ENCODE data around the gene EFR3B. TPM values are rescaled to one million over a fixed set of nuclear protein-coding genes. Genes with fewer than 3 reads are reported as not detected.

The EFR3B gene
- total RNA-seq, 2 experiments from 2014 or later: 0.16 to 0.23 TPM

DNA sequence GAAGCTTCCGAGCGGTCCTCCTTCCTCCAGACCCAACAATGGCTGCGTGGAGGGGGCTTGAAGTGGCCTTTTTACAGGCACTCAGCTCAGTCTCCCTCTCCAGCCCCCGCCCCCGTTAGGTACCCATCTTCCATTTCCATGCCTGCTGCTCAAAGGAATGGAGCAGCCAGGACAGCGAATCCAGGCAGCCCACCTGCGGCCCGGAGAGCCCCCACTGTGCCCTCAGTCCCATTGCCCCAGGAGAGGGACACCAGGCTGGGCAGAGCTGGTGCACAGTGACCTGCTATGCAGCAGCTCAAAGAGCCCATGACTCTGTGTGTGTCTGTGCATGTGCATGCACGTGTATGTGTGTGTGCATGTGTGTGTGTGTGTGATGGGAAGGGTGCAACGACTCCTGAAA, 137.1 kb downstream of the EFR3B start:
- peaks cover 4% of the 10 kb centered on the region for H3K27me3 Mint-ChIP-seq
- no peaks in the 10 kb centered on the region for H3K4me1 Mint-ChIP-seq (ENCODE audit: low read depth)
- no peaks in the 10 kb centered on the region for H3K9me3 Mint-ChIP-seq
- H3K4me3 Mint-ChIP-seq: no peak overlapping the region
- ChIA-PET CTCF (interaction anchor here (1.1 kb wide), 1 partner anchor 17 kb away, joined by 3 read pairs; no protein-coding TSS in a partner anchor), POLR2A (no interaction called here)
- intact Hi-C loops (cut with micrococcal nuclease): no loop called here
- H3K27ac Mint-ChIP-seq: no peak overlapping the region
- ATAC-seq: no peak
- H3K36me3 Mint-ChIP-seq (ENCODE audit: low read depth): no peaks in the 10 kb centered on the region
- DNase-seq: no peak
- TF ChIP-seq CTCF (IDR thresholded peaks at IDR 0.05): no peak

DNA sequence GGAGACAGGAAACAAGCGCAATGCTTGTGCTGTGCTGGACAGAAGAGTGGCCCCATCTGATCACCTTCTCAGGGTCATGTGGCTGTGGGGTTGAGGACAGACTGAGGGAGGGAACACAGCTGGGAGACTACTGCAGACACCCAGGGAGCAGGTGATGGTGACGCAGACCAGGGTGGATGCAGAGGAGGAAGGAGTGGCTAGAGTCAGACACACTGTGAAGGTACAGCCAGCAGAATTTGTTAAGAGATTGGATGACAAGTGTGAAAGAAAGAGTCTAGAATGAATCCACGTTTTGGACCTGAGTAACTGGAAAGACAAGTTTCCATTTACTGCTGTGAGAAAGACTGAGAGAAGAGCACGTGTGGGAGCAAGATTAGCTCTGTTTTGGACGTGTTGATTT, 142.4 kb downstream of the EFR3B start:
- CTCF ChIA-PET: interaction anchor here (3.2 kb wide), 1 partner anchor 12 kb away, joined by 12 read pairs; no protein-coding TSS in a partner anchor
- Mint-ChIP-seq H3K27ac (no peak overlapping the region), H3K9me3 (no peaks in the 10 kb centered on the region)

GRCh38 chr2:25187729-25188350, 146.0 kb downstream of the EFR3B start:
- Mint-ChIP-seq H3K36me3 (ENCODE audit: low read depth) (no peaks in the 10 kb centered on the region), H3K4me3 (no peak overlapping the region), H3K4me1 (ENCODE audit: low read depth) (no peaks in the 10 kb centered on the region), H3K9me3 (no peaks in the 10 kb centered on the region), H3K27me3 (peaks cover 1% of the 10 kb centered on the region), H3K27ac (no peak overlapping the region)
- intact Hi-C loops (cut with micrococcal nuclease): no loop called here
- no peak for TF ChIP-seq CTCF (IDR thresholded peaks at IDR 0.05)
- no peak for DNase-seq
- no peak for ATAC-seq
- CTCF ChIA-PET: interaction anchor here (1.0 to 1.2 kb wide), 2 partner anchors 22 to 777 kb away, joined by 3 read pairs; no protein-coding TSS in a partner anchor
- POLR2A ChIA-PET: no interaction called here

More for the DNA sequence above, 142.4 kb downstream of the EFR3B start:
- no peak for TF ChIP-seq CTCF (IDR thresholded peaks at IDR 0.05)
- intact Hi-C loops (cut with micrococcal nuclease): no loop called here
- no peak for DNase-seq
- Mint-ChIP-seq H3K4me1 (ENCODE audit: low read depth) (no peaks in the 10 kb centered on the region), H3K36me3 (ENCODE audit: low read depth) (no peaks in the 10 kb centered on the region), H3K4me3 (no peak overlapping the region), H3K27me3 (peaks cover 1% of the 10 kb centered on the region)
- no peak for ATAC-seq
- POLR2A ChIA-PET: no interaction called here

GRCh38 chr2:25188405-25188804, 146.5 kb downstream of the EFR3B start:
- peaks cover 1% of the 10 kb centered on the region for H3K27me3 Mint-ChIP-seq
- TF ChIP-seq CTCF (IDR thresholded peaks at IDR 0.05): no peak
- no peaks in the 10 kb centered on the region for H3K4me1 Mint-ChIP-seq (ENCODE audit: low read depth)
- H3K27ac Mint-ChIP-seq: no peak overlapping the region
- ChIA-PET CTCF (interaction anchor here (1.2 kb wide), 1 partner anchor 23 kb away, joined by 3 read pairs; no protein-coding TSS in a partner anchor), POLR2A (no interaction called here)
- H3K4me3 Mint-ChIP-seq: no peak overlapping the region
- H3K9me3 Mint-ChIP-seq: no peaks in the 10 kb centered on the region
- no peak for ATAC-seq
- DNase-seq: no peak
- no peaks in the 10 kb centered on the region for H3K36me3 Mint-ChIP-seq (ENCODE audit: low read depth)
- intact Hi-C loops (cut with micrococcal nuclease): no loop called here

DNA sequence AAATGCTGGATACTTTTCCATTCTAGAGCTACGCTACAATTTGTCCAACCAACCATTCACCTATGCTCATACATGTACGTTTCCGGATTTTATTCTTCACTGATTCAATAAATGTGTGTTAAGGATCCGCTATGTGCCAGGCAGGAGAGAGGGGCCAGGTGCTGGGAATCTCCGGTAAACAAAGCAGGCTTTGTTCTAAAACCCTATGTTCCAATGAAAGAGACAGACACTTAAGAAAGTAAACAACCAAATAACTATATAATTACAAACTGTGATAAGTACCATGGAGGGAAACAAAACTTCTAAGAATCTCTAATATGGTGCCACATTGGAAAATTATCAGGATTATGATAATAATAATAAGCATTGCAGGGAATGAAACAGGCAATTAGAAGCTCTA, 148.7 kb downstream of the EFR3B start:
- ChIA-PET CTCF (interaction anchor here (0.8 to 1.7 kb wide), 4 partner anchors 26 to 215 kb away, joined by 3 to 5 read pairs (median 3); no protein-coding TSS in a partner anchor), POLR2A (no interaction called here)
- ATAC-seq (no peak), DNase-seq (no peak)
- Mint-ChIP-seq H3K9me3 (no peaks in the 10 kb centered on the region), H3K4me3 (no peak overlapping the region), H3K27ac (no peak overlapping the region), H3K4me1 (ENCODE audit: low read depth) (no peaks in the 10 kb centered on the region), H3K36me3 (ENCODE audit: low read depth) (no peaks in the 10 kb centered on the region), H3K27me3 (no peaks in the 10 kb centered on the region)
- TF ChIP-seq CTCF (IDR thresholded peaks at IDR 0.05): no peak
- intact Hi-C loops (cut with micrococcal nuclease): loop anchor here (10.0 kb wide), 1 partner anchor 216 kb away; the partner anchor contains the start of gene DNAJC27

Data from activated CD8-positive, alpha-beta T cell treated with anti-CD3 and anti-CD28 coated beads for 36 hours (primary cell).